Epithelial cell of proximal tubule (primary cell): ENCODE results near the gene RAD51D. TPM values are rescaled to one million over a fixed set of nuclear protein-coding genes. Genes with fewer than 3 reads are reported as not detected.
"Not testable (repeated sequence)": the region's sequence is repeated elsewhere in the genome, so short reads cannot be mapped to it uniquely, and the experiment has no call there.

Experiments used
- DNase-seq: peaks from one replicate; pipeline ENCODE4 v3.0.0-alpha.2; 2011; ENCODE audit warnings: low read depth
- H3K4me3 ChIP-seq: 2 replicates; pipeline ENCODE4 v1.5.1; 2011; ENCODE audit warnings: low read depth, mild to moderate bottlenecking, low read length
- CTCF ChIP-seq: conservative IDR thresholded peaks from 2 replicates; pipeline ENCODE4 v1.5.1; 2012; ENCODE audit warnings: low read depth, mild to moderate bottlenecking, low read length
- total RNA-seq: library from RNA; depleted of rRNA; stranded (reverse); fragments of >200 nt; gene quantifications from 2 replicates; pipeline ENCODE4 v1.2.3, GENCODE V29; 2015

The RAD51D gene
- total RNA-seq, 1 donor from 2014 or later, result 17.2 TPM

GRCh38 chr17:35161281-35161761, 41.7 kb upstream of the RAD51D start:
- no peak for DNase-seq
- no peak for TF ChIP-seq CTCF
- no peak overlapping the region for H3K4me3 ChIP-seq

GRCh38 chr17:35160354-35161201, 40.9 kb upstream of the RAD51D start:
- no peak for TF ChIP-seq CTCF
- H3K4me3 ChIP-seq, result no peak overlapping the region
- DNase-seq, result no peak

- DNase-seq, result no peak
- no peak for TF ChIP-seq CTCF
- no peak overlapping the region for H3K4me3 ChIP-seq
Measured at GRCh38 chr17:35159940-35160339, 40.3 kb upstream of the RAD51D start.

GRCh38 chr17:35155246-35155645, 35.6 kb upstream of the RAD51D start:
- no peak for DNase-seq
- H3K4me3 ChIP-seq, result no peak overlapping the region
- TF ChIP-seq CTCF, result no peak

- no peak for TF ChIP-seq CTCF
- no peak overlapping the region for H3K4me3 ChIP-seq
- no peak for DNase-seq
Measured at GRCh38 chr17:35154196-35155165, 34.8 kb upstream of the RAD51D start.

- no peak for TF ChIP-seq CTCF
- DNase-seq, result no peak
Measured at GRCh38 chr17:35152421-35153140, 32.9 kb upstream of the RAD51D start.

GRCh38 chr17:35151080-35151479, 31.4 kb upstream of the RAD51D start:
- not testable (repeated sequence) for H3K4me3 ChIP-seq, DNase-seq

More at GRCh38 chr17:35152421-35153140, 32.9 kb upstream of the RAD51D start:
- no peak overlapping the region for H3K4me3 ChIP-seq
